HG03066 (cell line): ENCODE data around the gene TYMP.

Source experiments
- ATAC-seq: cut with Tn5 transposase; IDR thresholded peaks from one replicate; pipeline ENCODE4 v1.9.1; 2021; ENCODE audit warnings: low read depth; ENCODE audit not compliant: unreplicated experiment

TYMP gene

GRCh38 chr22:50529897-50530579, at the start of gene TYMP:
TYMP (minus strand) TSS chr22:50530012; CDS start chr22:50529709, 303 bp downstream.
- ATAC-seq = no peak

GRCh38 chr22:50578776-50579310, 49.0 kb upstream of the TYMP start:
- no peak for ATAC-seq

GRCh38 chr22:50577987-50578775, 48.4 kb upstream of the TYMP start, which contains the start of gene CPT1B:
CPT1B (minus strand) TSS chr22:50578427; CDS start chr22:50577915, 512 bp downstream.
- no peak for ATAC-seq

GRCh38 chr22:50577697-50577986, 47.8 kb upstream of the TYMP start:
- ATAC-seq = no peak

GRCh38 chr22:50576806-50577696, 47.2 kb upstream of the TYMP start:
- ATAC-seq = no peak

- no peak for ATAC-seq
Measured at GRCh38 chr22:50576070-50576469, 46.3 kb upstream of the TYMP start.

GRCh38 chr22:50575426-50575941, 45.7 kb upstream of the TYMP start:
- ATAC-seq = no peak

- no peak for ATAC-seq
Measured at GRCh38 chr22:50574383-50574755, 44.6 kb upstream of the TYMP start.

- no peak for ATAC-seq
Measured at GRCh38 chr22:50573491-50574382, 43.9 kb upstream of the TYMP start.

- ATAC-seq = no peak
Measured at GRCh38 chr22:50572965-50573364, 43.2 kb upstream of the TYMP start.

- ATAC-seq = no peak
Measured at GRCh38 chr22:50571264-50572175, 41.7 kb upstream of the TYMP start.

GRCh38 chr22:50570861-50571260, 41.0 kb upstream of the TYMP start:
- no peak for ATAC-seq

GRCh38 chr22:50569896-50570535, 40.2 kb upstream of the TYMP start:
- ATAC-seq = no peak

- no peak for ATAC-seq
Measured at GRCh38 chr22:50569041-50569459, 39.2 kb upstream of the TYMP start.

- no peak for ATAC-seq
Measured at GRCh38 chr22:50568626-50569025, 38.8 kb upstream of the TYMP start.

- no peak for ATAC-seq
Measured at GRCh38 chr22:50567721-50568252, 38.0 kb upstream of the TYMP start.

GRCh38 chr22:50564289-50564688, 34.5 kb upstream of the TYMP start:
- ATAC-seq = no peak
